Neutrophil (primary cell): ENCODE measurements around the gene TMPRSS4.

ENCODE experiments used
- H3K27ac ChIP-seq: fragments of 200-600 bp; sonication (generic); 2 replicates; pipeline ENCODE4 v1.5.1; 2016; ENCODE audit warnings: mild to moderate bottlenecking, moderate library complexity
- H3K27me3 ChIP-seq: fragments of 200-600 bp; sonication (generic); 2 replicates; pipeline ENCODE4 v1.6.0; 2016; ENCODE audit warnings: mild to moderate bottlenecking
- H3K36me3 ChIP-seq: fragments of 200-600 bp; sonication (generic); 2 replicates; pipeline ENCODE4 v1.5.1; 2017
- H3K4me1 ChIP-seq, 2 experiments: fragments of 200-600 bp in 1 of 2; sonication (generic) in 1 of 2; 1 replicate in 1 of 2; 2 replicates in 1 of 2; pipeline versions ENCODE4 v1.5.1 to v1.6.1; 2013 to 2016; ENCODE audit warnings: low read depth in 1 of 2, low read length in 1 of 2, mild to moderate bottlenecking in 1 of 2, moderate library complexity in 1 of 2; ENCODE audit not compliant: control insufficient read depth in 1 of 2, insufficient read depth in 1 of 2
- H3K4me3 ChIP-seq, 2 experiments: fragments of 200-600 bp in 1 of 2; sonication (generic) in 1 of 2; 1 replicate in 1 of 2; 2 replicates in 1 of 2; pipeline ENCODE4 v1.5.1; 2013 to 2016; ENCODE audit warnings: low read depth in 1 of 2, low read length in 1 of 2, mild to moderate bottlenecking in 1 of 2, moderate library complexity in 1 of 2
- H3K9me3 ChIP-seq: fragments of 200-600 bp; sonication (generic); 2 replicates; pipeline ENCODE4 v1.5.1; 2016
- CTCF ChIP-seq: fragments of 200-600 bp; sonication (generic); IDR thresholded peaks from 2 replicates; pipeline ENCODE4 v1.5.1; 2016; ENCODE audit warnings: antibody characterized with exemption

Gene TMPRSS4

GRCh38 chr11:118052581-118053206 lies 24.2 kb upstream of the TMPRSS4 start:
- no peaks in the 10 kb centered on the region for H3K9me3 ChIP-seq
- no peaks in the 10 kb centered on the region for H3K27me3 ChIP-seq
- TF ChIP-seq CTCF, result no peak
- H3K4me1 ChIP-seq, result peaks cover 0 to 7% of the 10 kb centered on the region in 2 experiments
- H3K36me3 ChIP-seq, result no peaks in the 10 kb centered on the region
- H3K27ac ChIP-seq, result no peak overlapping the region
- H3K4me3 ChIP-seq, result no peak overlapping the region

- H3K9me3 ChIP-seq, result no peaks in the 10 kb centered on the region
- no peaks in the 10 kb centered on the region for H3K27me3 ChIP-seq
- H3K36me3 ChIP-seq, result no peaks in the 10 kb centered on the region
- no peak for TF ChIP-seq CTCF
- H3K27ac ChIP-seq, result no peak overlapping the region
- no peak overlapping the region for H3K4me3 ChIP-seq
- peaks cover 0 to 7% of the 10 kb centered on the region in 2 experiments for H3K4me1 ChIP-seq
Measured at GRCh38 chr11:118054712-118055640, 21.9 kb upstream of the TMPRSS4 start.

GRCh38 chr11:118055966-118056365 lies 20.9 kb upstream of the TMPRSS4 start:
- TF ChIP-seq CTCF, result no peak
- Histone ChIP-seq H3K36me3 (no peaks in the 10 kb centered on the region), H3K4me1 (peaks cover 0 to 7% of the 10 kb centered on the region in 2 experiments), H3K4me3 (no peak overlapping the region), H3K27me3 (no peaks in the 10 kb centered on the region), H3K27ac (no peak overlapping the region), H3K9me3 (no peaks in the 10 kb centered on the region)

- Histone ChIP-seq H3K36me3 (no peaks in the 10 kb centered on the region), H3K4me1 (peaks cover 0 to 7% of the 10 kb centered on the region in 2 experiments), H3K4me3 (no peak overlapping the region), H3K9me3 (no peaks in the 10 kb centered on the region), H3K27ac (no peak overlapping the region), H3K27me3 (no peaks in the 10 kb centered on the region)
- TF ChIP-seq CTCF, result no peak
Measured at GRCh38 chr11:118056806-118057205, 20.1 kb upstream of the TMPRSS4 start.

GRCh38 chr11:118057251-118058145 lies 19.4 kb upstream of the TMPRSS4 start:
- H3K9me3 ChIP-seq, result no peaks in the 10 kb centered on the region
- no peaks in the 10 kb centered on the region for H3K27me3 ChIP-seq
- no peak overlapping the region for H3K4me3 ChIP-seq
- no peak overlapping the region for H3K27ac ChIP-seq
- no peaks in the 10 kb centered on the region for H3K36me3 ChIP-seq
- peaks cover 0 to 7% of the 10 kb centered on the region in 2 experiments for H3K4me1 ChIP-seq
- no peak for TF ChIP-seq CTCF
